ENCODE data around the gene KRT7.

Gene KRT7

GRCh38 chr12:52228931-52229330 lies 4.1 kb upstream of the KRT7 start:
- no peaks in the 10 kb centered on the region for H3K9me3 ChIP-seq (ENCODE audit: severe bottlenecking)
- DNase-seq: no peak
- no peaks in the 10 kb centered on the region for H3K36me3 ChIP-seq
- H3K27me3 ChIP-seq (ENCODE audit: insufficient read depth, low read depth, severe bottlenecking): no peaks in the 10 kb centered on the region
- TF ChIP-seq, protein P1, sequence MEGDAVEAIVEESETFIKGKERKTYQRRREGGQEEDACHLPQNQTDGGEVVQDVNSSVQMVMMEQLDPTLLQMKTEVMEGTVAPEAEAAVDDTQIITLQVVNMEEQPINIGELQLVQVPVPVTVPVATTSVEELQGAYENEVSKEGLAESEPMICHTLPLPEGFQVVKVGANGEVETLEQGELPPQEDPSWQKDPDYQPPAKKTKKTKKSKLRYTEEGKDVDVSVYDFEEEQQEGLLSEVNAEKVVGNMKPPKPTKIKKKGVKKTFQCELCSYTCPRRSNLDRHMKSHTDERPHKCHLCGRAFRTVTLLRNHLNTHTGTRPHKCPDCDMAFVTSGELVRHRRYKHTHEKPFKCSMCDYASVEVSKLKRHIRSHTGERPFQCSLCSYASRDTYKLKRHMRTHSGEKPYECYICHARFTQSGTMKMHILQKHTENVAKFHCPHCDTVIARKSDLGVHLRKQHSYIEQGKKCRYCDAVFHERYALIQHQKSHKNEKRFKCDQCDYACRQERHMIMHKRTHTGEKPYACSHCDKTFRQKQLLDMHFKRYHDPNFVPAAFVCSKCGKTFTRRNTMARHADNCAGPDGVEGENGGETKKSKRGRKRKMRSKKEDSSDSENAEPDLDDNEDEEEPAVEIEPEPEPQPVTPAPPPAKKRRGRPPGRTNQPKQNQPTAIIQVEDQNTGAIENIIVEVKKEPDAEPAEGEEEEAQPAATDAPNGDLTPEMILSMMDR (IDR thresholded peaks at IDR 0.05; ENCODE audit: low read depth, low read length): no peak
- no peak overlapping the region for H3K27ac ChIP-seq
- H3K4me3 ChIP-seq (ENCODE audit: low read depth, low read length): no peak overlapping the region

DNA sequence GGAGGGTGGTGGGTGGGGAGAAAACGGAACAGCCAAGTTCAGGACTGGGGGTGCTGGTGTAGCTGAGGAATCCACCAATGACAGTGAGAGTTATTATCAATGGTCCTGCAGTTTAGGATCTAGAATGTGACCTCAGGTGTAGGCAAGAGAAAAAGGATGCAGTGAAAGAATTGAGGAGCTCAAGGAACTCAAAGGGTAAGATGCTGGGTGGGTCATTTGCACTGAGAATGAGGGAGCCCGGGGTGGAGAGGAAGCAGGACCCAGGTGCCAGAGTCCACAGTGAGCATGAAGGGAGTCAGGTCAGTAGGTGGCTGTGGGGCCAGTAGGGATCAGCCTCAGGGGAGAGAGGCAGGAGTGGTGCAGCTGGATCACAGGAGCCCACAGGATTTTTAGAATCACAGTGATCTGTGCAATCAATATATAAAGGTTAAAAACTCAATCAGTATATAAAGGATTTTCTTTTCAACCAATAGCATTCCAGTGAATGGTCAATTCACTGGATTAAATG lies 3.2 kb upstream of the KRT7 start:
- TF ChIP-seq, protein P1 (IDR thresholded peaks at IDR 0.05; ENCODE audit: low read depth, low read length): no peak
- no peaks in the 10 kb centered on the region for H3K27me3 ChIP-seq (ENCODE audit: insufficient read depth, low read depth, severe bottlenecking)
- DNase-seq: no peak

GRCh38 chr12:52230364-52231281 lies 2.4 kb upstream of the KRT7 start:
- no peak for DNase-seq

More for the DNA sequence above, 3.2 kb upstream of the KRT7 start:
- Histone ChIP-seq H3K27ac (no peak overlapping the region), H3K4me3 (ENCODE audit: low read depth, low read length) (no peak overlapping the region), H3K36me3 (no peaks in the 10 kb centered on the region), H3K9me3 (ENCODE audit: severe bottlenecking) (no peaks in the 10 kb centered on the region)

GRCh38 chr12:52231305-52232202 lies 1.5 kb upstream of the KRT7 start:
- DNase-seq: no peak
- Histone ChIP-seq H3K9me3 (ENCODE audit: severe bottlenecking) (no peaks in the 10 kb centered on the region), H3K36me3 (no peaks in the 10 kb centered on the region), H3K27ac (no peak overlapping the region), H3K27me3 (ENCODE audit: insufficient read depth, low read depth, severe bottlenecking) (no peaks in the 10 kb centered on the region), H3K4me3 (ENCODE audit: low read depth, low read length) (no peak overlapping the region)
- TF ChIP-seq, protein P1 (IDR thresholded peaks at IDR 0.05; ENCODE audit: low read depth, low read length): no peak

More at GRCh38 chr12:52230364-52231281, 2.4 kb upstream of the KRT7 start:
- no peaks in the 10 kb centered on the region for H3K9me3 ChIP-seq (ENCODE audit: severe bottlenecking)
- H3K4me3 ChIP-seq (ENCODE audit: low read depth, low read length): no peak overlapping the region
- H3K27ac ChIP-seq: no peak overlapping the region
- no peaks in the 10 kb centered on the region for H3K27me3 ChIP-seq (ENCODE audit: insufficient read depth, low read depth, severe bottlenecking)
- H3K36me3 ChIP-seq: no peaks in the 10 kb centered on the region
- TF ChIP-seq, protein P1 (IDR thresholded peaks at IDR 0.05; ENCODE audit: low read depth, low read length): no peak

GRCh38 chr12:52232203-52232673 lies 805 bp upstream of the KRT7 start:
- H3K36me3 ChIP-seq: no peaks in the 10 kb centered on the region
- DNase-seq: no peak
- no peaks in the 10 kb centered on the region for H3K27me3 ChIP-seq (ENCODE audit: insufficient read depth, low read depth, severe bottlenecking)
- H3K9me3 ChIP-seq (ENCODE audit: severe bottlenecking): no peaks in the 10 kb centered on the region
- H3K27ac ChIP-seq: no peak overlapping the region
- H3K4me3 ChIP-seq (ENCODE audit: low read depth, low read length): no peak overlapping the region
- TF ChIP-seq, protein P1 (IDR thresholded peaks at IDR 0.05; ENCODE audit: low read depth, low read length): no peak
